K562 (cell line): ENCODE results near the gene NUPR1. TPM values are rescaled to one million over a fixed set of nuclear protein-coding genes. Genes with fewer than 3 reads are reported as not detected.

Experiments used
- ATF1 ChIP-seq, 2 experiments: fragments of 450-650 bp in 1 of 2; IDR thresholded peaks; 2 replicates each; pipeline ENCODE4 v1.6.1; 2016; ENCODE audit warnings: missing compliant biosample characterization in 1 of 2, missing genetic modification characterization in 1 of 2
- CHD2 ChIP-seq: IDR thresholded peaks from 2 replicates; pipeline ENCODE4 v1.6.1; 2011; ENCODE audit warnings: low read depth, low read length
- ELF2 ChIP-seq: fragments of 250-450 bp; sonication (Bioruptor Pico); IDR thresholded peaks from 2 replicates; pipeline ENCODE4 v1.5.0; 2021; ENCODE audit warnings: mild to moderate bottlenecking
- ELK3 ChIP-seq: fragments of 450-650 bp; formaldehyde crosslinking; IDR thresholded peaks from 2 replicates; pipeline ENCODE4 v1.4.0; 2020; ENCODE audit warnings: mild to moderate bottlenecking
- MCM3 ChIP-seq: fragments of 450-650 bp; IDR thresholded peaks from 2 replicates; pipeline ENCODE4 v1.6.1; 2016
- MCM5 ChIP-seq: fragments of 450-650 bp; IDR thresholded peaks from 2 replicates; pipeline ENCODE4 v1.6.1; 2016; ENCODE audit warnings: low read depth
- MTF1 ChIP-seq: fragments of 250-450 bp; sonication (Bioruptor Pico); IDR thresholded peaks from 2 replicates; pipeline ENCODE4 v1.9.0; 2021; ENCODE audit warnings: moderate library complexity, mild to moderate bottlenecking, inconsistent platforms, borderline replicate concordance
- MXI1 ChIP-seq: IDR thresholded peaks from 2 replicates; pipeline ENCODE4 v1.6.1; 2011; ENCODE audit warnings: low read depth, mild to moderate bottlenecking, improper control_type of control experiment, low read length
- NCOA6 ChIP-seq: fragments of 450-650 bp; IDR thresholded peaks from 2 replicates; pipeline ENCODE4 v1.6.1; 2017; ENCODE audit warnings: mild to moderate bottlenecking
- NR4A1 ChIP-seq, 2 experiments: fragments of 250-450 bp in 1 of 2; fragments of 450-650 bp in 1 of 2; sonication (Bioruptor Pico) in 1 of 2; IDR thresholded peaks; 2 replicates each; pipeline versions ENCODE4 v1.4.0 to v1.6.1; 2016 to 2020; ENCODE audit warnings: mild to moderate bottlenecking in 2 of 2, missing compliant biosample characterization in 1 of 2, missing genetic modification characterization in 1 of 2, moderate library complexity in 1 of 2
- PTBP1 ChIP-seq: fragments of 200-400 bp; formaldehyde crosslinking; IDR thresholded peaks from 2 replicates; pipeline ENCODE4 v1.6.1; 2017; ENCODE audit warnings: low read depth, low read length
- SNIP1 ChIP-seq: fragments of 450-650 bp; IDR thresholded peaks from 2 replicates; pipeline ENCODE4 v1.7.1; 2017; ENCODE audit warnings: low read depth, mild to moderate bottlenecking
- TFAM ChIP-seq: fragments of 250-450 bp; sonication (Bioruptor Pico); conservative IDR thresholded peaks from 2 replicates; pipeline ENCODE4 v1.5.0; 2021; ENCODE audit warnings: mild to moderate bottlenecking, moderate library complexity
- ZHX1 ChIP-seq: fragments of 150-350 bp; conservative IDR thresholded peaks from 2 replicates; pipeline ENCODE4 v1.6.1; 2014; ENCODE audit warnings: low read length
- ZNF12 ChIP-seq: sonication (generic); formaldehyde crosslinking; IDR thresholded peaks from 2 replicates; pipeline ENCODE4 v1.4.0; 2020; ENCODE audit warnings: mild to moderate bottlenecking, missing genetic modification reagents
- ZNF143 ChIP-seq: sonication (generic); formaldehyde crosslinking; IDR thresholded peaks from 2 replicates; pipeline ENCODE4 v1.9.0; 2022; ENCODE audit warnings: mild to moderate bottlenecking, missing genetic modification reagents
- ZNF23 ChIP-seq: fragments of 250-450 bp; sonication (Bioruptor Pico); IDR thresholded peaks from 2 replicates; pipeline ENCODE4 v1.4.0; 2020; ENCODE audit warnings: mild to moderate bottlenecking
- ZNF699 ChIP-seq: fragments of 250-450 bp; sonication (Bioruptor Pico); IDR thresholded peaks from 2 replicates; pipeline ENCODE4 v1.8.0; 2021; ENCODE audit warnings: mild to moderate bottlenecking, moderate library complexity; ENCODE audit not compliant: insufficient replicate concordance
- polyA plus RNA-seq, 8 experiments: library from polyadenylated mRNA; depleted of rRNA in 4 of 8; stranded (reverse) in 5 of 8; unstranded in 3 of 8; fragments of >200 nt; fragmentation: Nextera tagmentation in 2 of 8; fragmentation: Illumina TruSeq in 1 of 8; extraction: Ambion mirVana in 2 of 8; extraction: Trizol in 1 of 8; gene quantifications; 2 replicates each; pipeline versions ENCODE4 v1.2.1 to v1.2.3, GENCODE V29; 2011 to 2014; ENCODE audit warnings: inconsistent platforms in 1 of 8, missing spikeins in 1 of 8
- total RNA-seq, 7 experiments: library from RNA; depleted of rRNA in 6 of 7; stranded (reverse); fragments of >200 nt in 6 of 7; fragmentation: Illumina TruSeq in 2 of 7; extraction: Trizol in 2 of 7; gene quantifications; 2 replicates each; pipeline versions ENCODE4 v1.2.1 to v1.2.3, GENCODE V29; 2011 to 2021; ENCODE audit warnings: low replicate concordance in 1 of 7
- TF ChIP-seq, protein P1 (sequence below): fragments of 450-650 bp; IDR thresholded peaks from 2 replicates; pipeline ENCODE4 v1.6.1; 2016; ENCODE audit warnings: missing biosample characterization, missing genetic modification characterization
- TF ChIP-seq, protein P2 (sequence below): fragments of 250-450 bp; sonication (Bioruptor Pico); IDR thresholded peaks from 2 replicates; pipeline ENCODE4 v1.4.0; 2020
- TF ChIP-seq, protein P3 (sequence below): fragments of 250-450 bp; sonication (Bioruptor Pico); IDR thresholded peaks from 2 replicates; pipeline ENCODE4 v1.8.0; 2022; ENCODE audit warnings: moderate library complexity, mild to moderate bottlenecking, inconsistent platforms

NUPR1 gene
- total and polyA plus RNA-seq, 9 of the 15 experiments (the other 6 are each of a cell fraction or from before 2014, with no cell fraction given) = 0.07 to 1.5 (median 0.27) TPM

DNA sequence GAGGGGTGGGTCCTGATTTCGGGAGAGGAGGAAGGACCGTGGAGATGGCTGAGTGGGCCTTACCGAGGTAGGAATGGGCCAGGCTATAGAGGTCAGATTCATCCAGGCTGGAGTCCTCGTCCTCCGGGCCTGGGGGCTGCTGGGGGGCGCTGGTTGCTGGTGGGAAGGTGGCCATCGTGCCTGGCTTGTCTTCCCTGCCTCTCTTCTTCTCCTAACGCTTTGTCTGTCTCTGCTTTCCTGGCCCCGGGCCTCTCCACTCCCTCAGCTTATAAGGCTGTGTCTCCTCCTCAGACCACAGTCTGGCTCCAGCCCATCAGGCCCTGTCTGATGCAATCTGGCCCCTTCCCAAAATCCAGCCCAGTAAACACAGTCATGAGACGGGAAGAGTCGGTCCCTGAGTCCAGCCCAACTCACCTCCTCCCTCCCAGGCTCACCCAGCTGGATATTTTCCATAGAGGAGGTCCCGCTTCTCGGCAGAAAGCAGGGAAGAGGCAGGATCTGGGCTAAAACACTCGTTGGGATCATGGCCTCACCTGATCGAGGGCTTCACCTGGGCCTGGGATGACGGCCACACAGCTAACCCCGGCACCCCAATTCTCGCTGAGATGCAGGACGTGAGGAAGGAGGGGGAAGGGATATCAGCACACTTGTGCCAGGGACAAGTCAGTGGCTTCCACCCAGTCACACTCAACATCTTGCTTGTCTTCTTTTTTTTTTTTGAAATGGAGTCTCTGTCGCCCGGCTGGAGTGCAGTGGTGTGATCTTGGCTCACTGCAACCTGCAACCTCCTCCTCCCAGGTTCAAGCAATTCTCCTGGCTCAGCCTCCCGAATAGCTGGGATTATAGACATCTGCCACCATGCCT, at the start of gene NUPR1 (continued):
- TF ChIP-seq, protein P1, sequence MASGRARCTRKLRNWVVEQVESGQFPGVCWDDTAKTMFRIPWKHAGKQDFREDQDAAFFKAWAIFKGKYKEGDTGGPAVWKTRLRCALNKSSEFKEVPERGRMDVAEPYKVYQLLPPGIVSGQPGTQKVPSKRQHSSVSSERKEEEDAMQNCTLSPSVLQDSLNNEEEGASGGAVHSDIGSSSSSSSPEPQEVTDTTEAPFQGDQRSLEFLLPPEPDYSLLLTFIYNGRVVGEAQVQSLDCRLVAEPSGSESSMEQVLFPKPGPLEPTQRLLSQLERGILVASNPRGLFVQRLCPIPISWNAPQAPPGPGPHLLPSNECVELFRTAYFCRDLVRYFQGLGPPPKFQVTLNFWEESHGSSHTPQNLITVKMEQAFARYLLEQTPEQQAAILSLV (tag) = 0 out of 2 replicates have a peak, but pooled peaks have one; percentile 41
- TF ChIP-seq ZNF23 (CRISPR knock-in tag) (no peak), TFAM (CRISPR knock-in tag) (no peak), ZNF699 (no peak), ZNF143 (CRISPR knock-in tag) (no peak), MTF1 (CRISPR knock-in tag) (no peak), ELF2 (CRISPR knock-in tag) (no peak), SNIP1 (no peak), NR4A1 (CRISPR knock-in tag; IDR thresholded peaks at IDR 0.05) (no peak), NR4A1 (tag; IDR thresholded peaks at IDR 0.05) (peak; percentile 91), PTBP1 (no peak), ATF1 (CRISPR knock-in tag; IDR thresholded peaks at IDR 0.05) (no peak), ATF1 (tag; IDR thresholded peaks at IDR 0.05) (no peak), ZNF12 (no peak), MCM5 (no peak), ZHX1 (no peak), MCM3 (no peak), CHD2 (no peak), NCOA6 (no peak), MXI1 (no peak), ELK3 (no peak)
- TF ChIP-seq, protein P2, sequence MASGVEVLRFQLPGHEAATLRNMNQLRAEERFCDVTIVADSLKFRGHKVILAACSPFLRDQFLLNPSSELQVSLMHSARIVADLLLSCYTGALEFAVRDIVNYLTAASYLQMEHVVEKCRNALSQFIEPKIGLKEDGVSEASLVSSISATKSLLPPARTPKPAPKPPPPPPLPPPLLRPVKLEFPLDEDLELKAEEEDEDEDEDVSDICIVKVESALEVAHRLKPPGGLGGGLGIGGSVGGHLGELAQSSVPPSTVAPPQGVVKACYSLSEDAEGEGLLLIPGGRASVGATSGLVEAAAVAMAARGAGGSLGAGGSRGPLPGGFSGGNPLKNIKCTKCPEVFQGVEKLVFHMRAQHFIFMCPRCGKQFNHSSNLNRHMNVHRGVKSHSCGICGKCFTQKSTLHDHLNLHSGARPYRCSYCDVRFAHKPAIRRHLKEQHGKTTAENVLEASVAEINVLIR (CRISPR knock-in tag) = no peak
- TF ChIP-seq, protein P3, sequence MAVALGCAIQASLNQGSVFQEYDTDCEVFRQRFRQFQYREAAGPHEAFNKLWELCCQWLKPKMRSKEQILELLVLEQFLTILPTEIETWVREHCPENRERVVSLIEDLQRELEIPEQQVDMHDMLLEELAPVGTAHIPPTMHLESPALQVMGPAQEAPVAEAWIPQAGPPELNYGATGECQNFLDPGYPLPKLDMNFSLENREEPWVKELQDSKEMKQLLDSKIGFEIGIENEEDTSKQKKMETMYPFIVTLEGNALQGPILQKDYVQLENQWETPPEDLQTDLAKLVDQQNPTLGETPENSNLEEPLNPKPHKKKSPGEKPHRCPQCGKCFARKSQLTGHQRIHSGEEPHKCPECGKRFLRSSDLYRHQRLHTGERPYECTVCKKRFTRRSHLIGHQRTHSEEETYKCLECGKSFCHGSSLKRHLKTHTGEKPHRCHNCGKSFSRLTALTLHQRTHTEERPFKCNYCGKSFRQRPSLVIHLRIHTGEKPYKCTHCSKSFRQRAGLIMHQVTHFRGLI (CRISPR knock-in tag) = 0 out of 2 replicates have a peak, but pooled peaks have one; percentile 78
